SKM-1 (cell line): ENCODE results near the gene GMDS.

Experiments used
- DNase-seq: peaks from one replicate; lab custom pipeline; 2025; ENCODE audit not compliant: unreplicated experiment; lab: John Stamatoyannopoulos, UW

Gene GMDS

DNA sequence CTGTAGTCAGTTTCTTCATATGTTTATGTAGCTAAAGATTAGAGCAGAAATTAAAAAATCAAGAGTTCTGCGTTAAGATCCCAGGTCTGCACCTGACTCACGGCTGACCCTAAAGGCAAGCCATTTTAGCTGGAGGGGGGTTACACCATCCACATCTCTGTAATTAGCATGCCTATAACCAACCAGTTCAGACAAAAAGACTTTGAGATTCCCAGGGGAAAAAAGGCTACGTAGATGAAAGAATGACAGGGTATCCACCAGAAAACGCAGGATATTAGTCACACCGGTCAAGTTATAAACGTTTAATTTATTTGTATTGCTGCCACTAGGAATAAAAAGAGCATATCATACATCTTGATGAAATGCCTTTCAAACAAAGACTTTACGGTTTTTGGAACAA lies 336.6 kb downstream of the GMDS start:
- DNase-seq, result no peak

DNA sequence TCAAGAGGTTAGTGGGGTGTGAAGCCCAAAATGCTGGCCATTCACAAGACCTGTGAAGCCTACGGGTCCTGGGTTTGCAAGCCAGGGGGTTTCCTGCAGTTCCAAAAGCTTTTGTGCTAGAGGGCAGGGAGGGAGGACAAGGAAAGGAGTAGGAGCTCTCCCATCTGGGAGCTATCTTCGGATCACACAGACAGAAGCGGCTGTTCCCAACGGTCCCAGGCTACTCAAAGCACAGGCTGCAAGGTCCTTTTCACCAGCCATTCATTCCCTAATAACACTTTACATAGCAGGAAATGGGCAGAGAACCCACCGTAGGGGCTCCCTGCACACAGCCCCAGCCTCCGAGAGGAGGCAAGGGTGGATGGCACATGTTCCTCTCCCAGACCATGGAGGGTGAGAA lies 338.8 kb downstream of the GMDS start:
- DNase-seq, result no peak

- DNase-seq, result no peak
These were observed 339.4 kb downstream of the GMDS start for GRCh38 chr6:1906014-1906413.

GRCh38 chr6:1904898-1905297 lies 340.5 kb downstream of the GMDS start:
- DNase-seq, result no peak

DNA sequence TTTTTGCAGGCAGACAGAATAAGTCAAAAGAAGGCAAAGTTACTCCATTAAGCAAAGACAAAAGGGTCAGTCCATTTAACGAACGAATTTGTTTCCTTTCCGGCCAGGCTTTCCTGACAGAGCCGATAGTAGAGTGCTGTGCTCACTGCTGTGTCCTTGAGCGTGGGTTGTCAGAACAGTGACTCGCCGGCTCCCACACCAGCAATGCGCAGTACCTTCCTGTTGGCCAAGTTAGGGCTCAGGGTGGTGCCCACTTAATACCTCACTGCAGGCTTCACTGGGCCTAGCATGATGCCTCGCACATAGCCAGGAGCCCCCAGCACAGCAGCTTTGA lies 341.0 kb downstream of the GMDS start:
- no peak for DNase-seq

DNA sequence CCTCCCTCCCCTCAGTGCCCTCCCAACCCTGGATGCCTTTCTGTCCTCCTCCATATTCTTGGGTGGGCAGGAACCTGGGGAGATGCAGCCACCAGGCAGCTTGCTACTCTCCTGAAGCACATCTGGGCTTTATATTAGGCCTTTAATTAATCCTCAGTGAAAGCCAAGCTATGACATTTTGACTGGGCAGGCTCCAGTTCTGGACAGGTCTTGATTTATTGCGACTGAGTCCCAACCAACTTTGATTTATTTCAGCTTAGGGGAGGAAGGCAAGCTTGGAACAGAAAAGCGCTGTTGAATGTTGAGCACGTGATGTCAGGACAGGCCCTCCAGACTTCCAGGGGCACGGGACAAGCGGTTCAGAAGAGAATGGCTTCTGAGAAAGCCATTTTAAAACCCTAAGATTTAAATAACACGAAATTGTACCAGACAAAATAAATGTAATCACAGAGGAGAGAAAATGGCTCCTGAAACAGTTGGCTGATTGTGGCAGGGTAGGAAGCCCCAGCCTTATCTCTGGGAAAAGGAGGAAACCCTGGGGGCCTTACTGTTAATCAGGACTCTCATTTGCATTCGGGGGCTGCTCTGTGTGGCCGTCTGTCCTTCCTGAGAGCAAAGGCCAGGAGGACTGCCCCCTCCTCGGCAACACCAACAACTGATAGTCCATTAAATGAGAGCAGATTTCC lies 341.5 kb downstream of the GMDS start:
- no peak for DNase-seq

- no peak for DNase-seq
These were observed 343.8 kb downstream of the GMDS start for GRCh38 chr6:1901556-1901955.

GRCh38 chr6:1896897-1897296 lies 348.5 kb downstream of the GMDS start:
- DNase-seq, result no peak

GRCh38 chr6:1895721-1896120 lies 349.7 kb downstream of the GMDS start:
- no peak for DNase-seq

DNA sequence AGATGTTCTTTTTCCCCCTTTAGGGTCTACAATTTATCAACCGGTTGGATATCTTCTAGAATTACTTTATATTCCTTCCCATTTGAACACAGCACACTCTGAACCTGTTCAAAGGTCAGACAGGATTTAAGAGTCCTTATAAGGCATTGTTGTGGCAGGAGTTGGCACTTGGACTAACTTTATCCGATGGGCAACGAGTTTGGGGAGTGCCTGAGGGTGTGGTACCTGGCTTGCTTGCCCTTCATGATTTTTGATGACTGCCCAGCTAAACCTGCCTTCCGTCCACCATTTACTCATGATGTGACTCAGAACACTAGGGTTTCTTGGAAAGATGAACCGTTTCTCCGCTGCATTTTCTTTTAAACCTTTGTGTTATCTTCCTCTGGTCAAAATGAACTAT lies 350.5 kb downstream of the GMDS start:
- DNase-seq, result no peak

- DNase-seq, result no peak
These were observed 351.8 kb downstream of the GMDS start for GRCh38 chr6:1893470-1894130.

DNA sequence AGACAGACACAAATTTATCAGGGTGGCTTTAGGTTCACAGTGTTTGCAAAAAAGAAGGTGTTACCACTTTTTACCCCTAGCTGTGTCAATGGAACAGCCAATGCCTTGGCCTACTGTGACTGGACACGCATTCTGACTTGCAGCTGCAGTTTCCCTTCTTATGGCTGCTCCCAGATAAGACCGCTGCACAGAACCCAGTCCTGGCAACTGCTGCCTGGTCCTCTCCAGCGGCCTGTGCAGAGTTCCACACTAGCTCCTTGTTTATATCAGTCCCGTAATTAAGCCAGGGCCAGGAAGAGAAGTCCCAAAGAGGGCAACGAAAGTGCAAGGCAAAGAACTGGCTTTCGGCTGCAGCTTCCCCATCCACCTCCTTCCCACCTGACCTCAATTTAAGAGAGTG lies 352.7 kb downstream of the GMDS start:
- DNase-seq, result no peak

DNA sequence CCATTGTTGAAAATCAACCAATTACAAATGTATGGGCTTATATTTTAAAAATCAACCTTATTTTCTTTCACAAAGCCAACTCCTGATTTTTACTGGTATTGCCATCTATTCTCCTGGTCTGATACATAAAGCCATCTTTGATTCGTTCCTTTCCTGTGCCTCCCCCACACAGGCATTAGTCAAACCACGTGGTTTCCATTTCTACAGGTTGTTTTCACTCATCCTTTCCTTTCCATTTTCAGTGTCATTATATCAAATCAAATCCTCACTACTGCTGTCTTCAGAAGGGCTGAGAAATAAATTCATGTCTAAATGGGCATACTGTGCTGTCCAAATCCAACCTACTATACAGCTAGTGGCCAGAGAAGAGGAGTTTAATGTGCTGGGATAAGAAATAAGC lies 354.4 kb downstream of the GMDS start:
- no peak for DNase-seq

DNA sequence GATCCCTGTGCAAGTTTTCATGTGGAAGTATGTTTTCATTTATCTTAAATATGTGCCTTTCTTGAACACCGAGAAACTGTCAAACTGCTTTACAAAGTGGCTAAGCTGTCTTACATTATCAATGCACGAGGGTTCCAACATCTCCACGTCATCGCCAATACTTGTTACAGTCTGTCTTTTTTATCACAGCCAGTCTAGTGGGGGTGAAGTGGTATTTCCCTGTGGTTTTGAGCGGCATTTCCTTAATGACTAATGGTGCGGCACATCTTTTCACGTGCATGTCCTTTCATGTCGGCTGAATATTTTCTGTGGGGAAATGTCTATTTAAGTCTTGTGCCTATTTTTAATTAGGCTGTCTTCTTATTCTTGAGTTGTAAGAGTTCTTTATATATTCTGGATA lies 355.3 kb downstream of the GMDS start:
- DNase-seq, result no peak

DNA sequence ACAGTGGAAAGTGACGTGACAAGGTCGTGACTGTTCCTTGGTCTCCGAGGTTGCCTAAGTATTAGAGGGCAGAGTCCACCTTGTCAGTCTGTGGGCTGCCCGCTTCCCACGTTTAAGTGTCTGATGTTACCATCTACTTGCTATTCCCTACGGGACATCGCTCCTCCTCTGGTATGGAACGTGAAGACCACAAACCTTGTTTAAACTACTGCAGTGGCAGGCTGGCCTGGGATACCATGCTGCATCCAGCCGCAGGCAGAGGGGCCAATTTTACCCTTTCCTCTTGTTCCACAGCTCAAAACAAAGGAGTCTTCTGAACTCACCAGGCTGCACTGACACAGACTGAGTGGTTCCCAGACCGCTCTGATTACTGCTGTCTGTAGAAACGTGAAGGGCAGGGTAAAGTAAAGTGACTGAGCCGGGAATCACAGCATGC lies 359.8 kb downstream of the GMDS start:
- DNase-seq, result no peak

- no peak for DNase-seq
These were observed 361.1 kb downstream of the GMDS start for GRCh38 chr6:1884313-1884712.

DNA sequence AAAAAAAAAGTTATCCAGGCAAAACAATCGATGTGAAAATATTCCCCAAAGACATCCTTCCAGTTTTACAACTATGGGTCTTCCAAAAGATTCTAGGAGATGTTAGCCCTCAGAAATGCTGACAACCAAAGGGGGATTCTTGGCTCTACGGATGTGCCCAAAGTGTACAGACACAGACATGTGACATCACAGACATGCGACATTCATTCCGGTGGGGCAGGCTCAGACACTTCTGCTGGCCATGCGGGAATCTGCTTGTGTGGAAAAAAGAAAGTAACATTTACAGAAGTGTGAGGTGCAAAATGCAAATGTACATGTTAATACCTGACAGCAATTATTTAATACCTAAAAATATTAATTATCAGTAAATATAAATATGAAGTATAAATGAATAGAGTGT lies 367.1 kb downstream of the GMDS start:
- no peak for DNase-seq

DNA sequence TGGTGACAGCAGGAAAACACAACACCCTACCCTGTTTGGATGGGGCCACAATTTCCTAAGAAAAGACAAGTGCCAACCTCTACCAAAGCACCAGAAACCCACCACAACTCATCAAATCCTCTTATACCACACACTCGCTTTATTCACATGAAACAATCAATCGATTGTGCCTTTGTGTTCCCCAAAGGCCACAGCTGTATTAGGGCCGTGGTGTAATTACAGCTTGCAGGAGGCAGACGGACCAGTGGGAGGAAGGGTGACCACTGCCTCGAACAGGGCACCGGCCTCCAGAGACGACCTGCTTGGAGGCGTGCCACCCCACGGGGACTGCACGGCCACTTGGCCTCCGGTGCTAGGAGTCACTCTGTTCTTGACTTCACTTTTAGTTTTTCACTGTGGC lies 371.6 kb downstream of the GMDS start:
- no peak for DNase-seq

- DNase-seq, result no peak
These were observed 372.7 kb downstream of the GMDS start for GRCh38 chr6:1872649-1873131.

DNA sequence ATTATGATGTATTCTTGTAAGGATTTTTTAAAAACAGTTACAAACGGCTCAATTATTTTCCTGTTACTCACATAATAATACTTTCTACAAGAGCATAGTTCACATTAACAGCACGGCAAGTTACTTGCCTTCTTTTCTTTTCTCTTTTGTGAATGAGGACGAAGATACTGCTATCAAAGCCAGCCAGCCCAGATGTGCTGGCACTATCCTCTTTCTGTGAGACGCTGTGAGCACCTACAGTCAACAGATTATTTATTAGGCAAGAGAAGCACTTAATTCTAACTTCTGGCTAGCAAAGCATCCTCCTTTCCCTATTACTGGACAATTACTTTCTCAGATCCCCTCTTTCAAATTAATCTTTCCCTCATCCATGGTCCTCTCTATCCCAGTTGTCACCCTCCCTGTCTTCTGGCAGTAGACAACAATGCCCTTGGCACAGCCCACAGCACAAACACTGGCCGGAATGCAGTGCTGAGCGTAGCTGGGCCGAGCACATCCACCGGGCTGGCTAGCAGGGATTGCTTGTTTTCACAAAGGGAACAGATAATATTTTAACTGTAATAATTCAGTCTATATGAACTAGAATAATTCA lies 373.6 kb downstream of the GMDS start:
- no peak for DNase-seq

GRCh38 chr6:1870932-1871331 lies 374.5 kb downstream of the GMDS start:
- no peak for DNase-seq

- no peak for DNase-seq
These were observed 375.2 kb downstream of the GMDS start for GRCh38 chr6:1870251-1870650.

DNA sequence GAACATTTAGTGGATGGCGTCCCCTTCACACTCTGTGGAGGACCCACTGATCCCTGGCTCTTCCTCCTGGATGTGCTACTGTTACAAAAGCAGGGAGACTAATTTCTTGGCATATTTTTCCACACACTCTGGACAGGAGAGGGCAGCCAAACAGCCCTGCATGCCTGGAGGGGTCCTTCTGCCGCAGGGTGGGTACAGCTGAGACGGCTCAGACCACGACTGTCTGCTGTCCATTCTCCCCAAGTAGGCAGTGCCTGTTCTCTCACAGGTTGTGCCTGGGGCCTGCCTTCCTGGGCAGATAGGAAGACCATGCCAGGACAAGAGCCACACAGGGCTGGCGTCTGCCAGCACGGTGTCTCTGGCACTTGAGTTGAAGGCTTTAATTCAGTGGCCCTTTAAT lies 375.6 kb downstream of the GMDS start:
- DNase-seq, result no peak
